ENCODE measurements around the gene ZNF853.

ZNF853 gene

GRCh38 chr7:6614953-6615722 lies at the start of gene ZNF853:
ZNF853 (plus strand) TSS chr7:6615610; CDS start chr7:6616175, 565 bp downstream.
- Histone ChIP-seq H3K27me3 (ENCODE audit: control insufficient read depth, low read length) (peaks cover 48% of the 10 kb centered on the region), H3K9me3 (ENCODE audit: control insufficient read depth, insufficient read depth, low read length) (no peaks in the 10 kb centered on the region), H3K36me3 (ENCODE audit: control insufficient read depth, low read length) (no peaks in the 10 kb centered on the region), H4K20me1 (ENCODE audit: control insufficient read depth, insufficient read depth, low read depth, low read length) (0 out of 2 replicates have a peak, but pooled peaks cover 3% of the 10 kb centered on the region), H3F3A (ENCODE audit: control insufficient read depth, insufficient read depth) (0 out of 2 replicates have a peak, but pooled peaks cover 4% of the 10 kb centered on the region), H3K9me2 (replicated peaks; ENCODE audit: control insufficient read depth, low read length) (no peaks in the 10 kb centered on the region), H3K79me2 (ENCODE audit: control insufficient read depth, low read length) (no peaks in the 10 kb centered on the region), H3K27ac (ENCODE audit: low read depth, low read length) (no peak within 1 kb of the TSS), H3K4me2 (ENCODE audit: low read length) (no peak within 1 kb of the TSS), H3K4me3 (ENCODE audit: low read length) (no peak within 1 kb of the TSS), H3K4me1 (ENCODE audit: control insufficient read depth, low read length) (no peaks in the 10 kb centered on the region)
- no peak for TF ChIP-seq EZH2phosphoT487 (IDR thresholded peaks at IDR 0.05; ENCODE audit: borderline replicate concordance, low read length)
- no peak for TF ChIP-seq CTCF (IDR thresholded peaks at IDR 0.05; ENCODE audit: low read depth, low read length, poor library complexity, severe bottlenecking)

DNA sequence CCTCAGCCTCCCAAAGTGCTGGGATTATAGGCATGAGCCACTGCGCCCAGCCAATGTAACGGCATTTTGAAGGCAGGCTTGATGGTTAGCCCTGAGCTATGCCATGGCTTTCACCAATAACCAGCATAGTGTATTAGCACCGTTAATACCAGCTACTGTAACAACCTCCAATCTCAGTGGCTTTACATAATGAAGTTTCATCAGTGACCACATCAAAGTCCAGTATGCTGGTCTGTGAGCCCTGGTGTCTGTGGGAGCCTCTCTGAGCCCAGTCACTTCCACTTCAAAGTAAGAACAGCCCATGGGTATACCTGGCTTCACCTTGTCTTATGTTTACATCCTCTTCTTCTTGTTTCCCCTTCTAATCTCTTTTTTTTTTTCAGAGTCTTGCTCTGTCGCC lies 49.8 kb upstream of the ZNF853 start:
- Histone ChIP-seq H3K4me1 (ENCODE audit: control insufficient read depth, low read length) (no peaks in the 10 kb centered on the region), H3K9me3 (ENCODE audit: control insufficient read depth, insufficient read depth, low read length) (no peaks in the 10 kb centered on the region), H3K27me3 (ENCODE audit: control insufficient read depth, low read length) (peaks cover 2% of the 10 kb centered on the region; the same call in 1 of the 2 replicates), H3K36me3 (ENCODE audit: control insufficient read depth, low read length) (no peaks in the 10 kb centered on the region), H4K20me1 (ENCODE audit: control insufficient read depth, insufficient read depth, low read depth, low read length) (no peaks in the 10 kb centered on the region), H3K4me2 (ENCODE audit: low read length) (no peak overlapping the region), H3K27ac (ENCODE audit: low read depth, low read length) (no peak overlapping the region), H3F3A (ENCODE audit: control insufficient read depth, insufficient read depth) (no peaks in the 10 kb centered on the region), H3K4me3 (ENCODE audit: low read length) (no peak overlapping the region), H3K9me2 (replicated peaks; ENCODE audit: control insufficient read depth, low read length) (no peaks in the 10 kb centered on the region), H3K79me2 (ENCODE audit: control insufficient read depth, low read length) (no peaks in the 10 kb centered on the region)
- TF ChIP-seq CTCF (IDR thresholded peaks at IDR 0.05; ENCODE audit: low read depth, low read length, poor library complexity, severe bottlenecking), result no peak
- no peak for TF ChIP-seq EZH2phosphoT487 (IDR thresholded peaks at IDR 0.05; ENCODE audit: borderline replicate concordance, low read length)

DNA sequence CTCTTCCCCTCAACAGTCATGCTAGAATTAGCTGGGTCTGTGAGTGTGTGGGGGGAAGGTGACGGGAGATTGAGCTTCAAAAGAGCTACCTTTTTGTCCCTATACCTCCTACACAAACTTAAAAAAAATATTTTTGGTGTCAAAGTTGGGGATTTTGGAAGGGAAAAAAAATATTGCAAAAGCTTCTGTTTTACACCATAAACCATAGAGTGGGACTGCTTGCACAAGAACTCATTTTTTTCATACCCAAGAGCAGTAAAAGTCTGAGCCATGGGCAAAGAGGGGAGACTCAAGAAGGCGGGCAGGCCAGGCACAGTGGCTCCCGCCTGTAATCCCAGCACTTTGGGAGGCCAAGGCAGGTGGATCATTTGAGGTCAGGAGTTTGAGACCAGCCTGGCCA lies 47.5 kb upstream of the ZNF853 start:
- H3K4me2 ChIP-seq (ENCODE audit: low read length), result no peak overlapping the region
- H3K4me1 ChIP-seq (ENCODE audit: control insufficient read depth, low read length), result no peaks in the 10 kb centered on the region
- peaks cover 2% of the 10 kb centered on the region; the same call in 1 of the 2 replicates for H3K27me3 ChIP-seq (ENCODE audit: control insufficient read depth, low read length)
- H3K36me3 ChIP-seq (ENCODE audit: control insufficient read depth, low read length), result no peaks in the 10 kb centered on the region
- H4K20me1 ChIP-seq (ENCODE audit: control insufficient read depth, insufficient read depth, low read depth, low read length), result no peaks in the 10 kb centered on the region
- H3K9me2 ChIP-seq (replicated peaks; ENCODE audit: control insufficient read depth, low read length), result no peaks in the 10 kb centered on the region
- no peaks in the 10 kb centered on the region for H3K79me2 ChIP-seq (ENCODE audit: control insufficient read depth, low read length)
- no peaks in the 10 kb centered on the region for H3K9me3 ChIP-seq (ENCODE audit: control insufficient read depth, insufficient read depth, low read length)
- no peak for TF ChIP-seq CTCF (IDR thresholded peaks at IDR 0.05; ENCODE audit: low read depth, low read length, poor library complexity, severe bottlenecking)
- no peak for TF ChIP-seq EZH2phosphoT487 (IDR thresholded peaks at IDR 0.05; ENCODE audit: borderline replicate concordance, low read length)
- H3F3A ChIP-seq (ENCODE audit: control insufficient read depth, insufficient read depth), result no peaks in the 10 kb centered on the region
- H3K4me3 ChIP-seq (ENCODE audit: low read length), result no peak overlapping the region
- H3K27ac ChIP-seq (ENCODE audit: low read depth, low read length), result no peak overlapping the region
